PC-3 (cell line): Measurements from ENCODE around the gene TBXAS1.

ENCODE experiments used
- CTCF ChIP-seq: fragments of 300-600 bp; sonication (generic); conservative IDR thresholded peaks from 2 replicates; pipeline ENCODE4 v1.5.1; 2017; ENCODE audit warnings: antibody characterized with exemption, low read depth, mild to moderate bottlenecking, low read length
- EZH2 ChIP-seq: fragments of 300-600 bp; sonication (generic); IDR thresholded peaks from one replicate; pipeline ENCODE4 v1.6.1; 2017; ENCODE audit warnings: antibody characterized with exemption, mild to moderate bottlenecking, low read length; ENCODE audit not compliant: unreplicated experiment
- EZH2phosphoT487 ChIP-seq: fragments of 300-600 bp; sonication (generic); IDR thresholded peaks from 2 replicates; pipeline ENCODE4 v1.6.1; 2018; ENCODE audit warnings: mild to moderate bottlenecking, antibody characterized with exemption, low read length, borderline replicate concordance

GRCh38 chr7:140029072-140029471 is 200.0 kb downstream of the TBXAS1 start:
- no peak for TF ChIP-seq CTCF
- no peak for TF ChIP-seq EZH2phosphoT487
- no peak for TF ChIP-seq EZH2
